HG02763 (cell line): ENCODE results near the gene IQCH.
"Not testable (repeated sequence)": the region's sequence is repeated elsewhere in the genome, so short reads cannot be mapped to it uniquely, and the experiment has no call there.

Experiments used
- ATAC-seq: cut with Tn5 transposase; IDR thresholded peaks from one replicate; pipeline ENCODE4 v1.9.1; 2021; ENCODE audit warnings: mild to moderate bottlenecking, moderate library complexity; ENCODE audit not compliant: unreplicated experiment

IQCH gene

GRCh38 chr15:67244971-67245478, 9.6 kb upstream of the IQCH start:
- no peak for ATAC-seq

GRCh38 chr15:67246606-67247005, 8.0 kb upstream of the IQCH start:
- ATAC-seq = not testable (repeated sequence)

- no peak for ATAC-seq
Measured at GRCh38 chr15:67248011-67248505, 6.5 kb upstream of the IQCH start.

GRCh38 chr15:67249830-67250229, 4.8 kb upstream of the IQCH start:
- no peak for ATAC-seq

GRCh38 chr15:67251318-67251717, 3.3 kb upstream of the IQCH start:
- ATAC-seq = no peak

- no peak for ATAC-seq
Measured at GRCh38 chr15:67253101-67253500, 1.5 kb upstream of the IQCH start.

- ATAC-seq = no peak
Measured at GRCh38 chr15:67253549-67254237, 893 bp upstream of the IQCH start.

GRCh38 chr15:67256051-67256450, 1.5 kb downstream of the IQCH start:
- no peak for ATAC-seq

GRCh38 chr15:67258412-67258811, 3.8 kb downstream of the IQCH start:
- ATAC-seq = not testable (repeated sequence)

- ATAC-seq = no peak
Measured at GRCh38 chr15:67259379-67259778, 4.8 kb downstream of the IQCH start.

GRCh38 chr15:67259806-67260205, 5.2 kb downstream of the IQCH start:
- no peak for ATAC-seq

- ATAC-seq = no peak
Measured at GRCh38 chr15:67266870-67267269, 12.3 kb downstream of the IQCH start.

GRCh38 chr15:67267440-67267839, 12.9 kb downstream of the IQCH start:
- no peak for ATAC-seq

- ATAC-seq = no peak
Measured at GRCh38 chr15:67267951-67268941, 13.7 kb downstream of the IQCH start.

- no peak for ATAC-seq
Measured at GRCh38 chr15:67274236-67274635, 19.6 kb downstream of the IQCH start.

- no peak for ATAC-seq
Measured at GRCh38 chr15:67276666-67277065, 22.1 kb downstream of the IQCH start.

GRCh38 chr15:67280217-67280616, 25.6 kb downstream of the IQCH start:
- no peak for ATAC-seq

GRCh38 chr15:67281714-67282113, 27.1 kb downstream of the IQCH start:
- no peak for ATAC-seq

- ATAC-seq = not testable (repeated sequence)
Measured at GRCh38 chr15:67285625-67286024, 31.0 kb downstream of the IQCH start.

GRCh38 chr15:67286400-67286799, 31.8 kb downstream of the IQCH start:
- ATAC-seq = not testable (repeated sequence)

- no peak for ATAC-seq
Measured at GRCh38 chr15:67290319-67290718, 35.7 kb downstream of the IQCH start.

- no peak for ATAC-seq
Measured at GRCh38 chr15:67296188-67296587, 41.6 kb downstream of the IQCH start.
